Hepatocyte (in vitro differentiated cells): Measurements from ENCODE around the gene HACD2. TPM values are rescaled to one million over a fixed set of nuclear protein-coding genes. Genes with fewer than 3 reads are reported as not detected.

Experiments
- DNase-seq: peaks from one replicate; pipeline ENCODE4 v3.0.0-alpha.2; 2016; ENCODE audit warnings: low spot score
- H2AFZ ChIP-seq: fragments of 200-600 bp; sonication (generic); 2 replicates; pipeline ENCODE4 v1.6.0; 2016; ENCODE audit warnings: antibody characterized with exemption, mild to moderate bottlenecking
- H3K27ac ChIP-seq: fragments of 200-600 bp; sonication (generic); 2 replicates; pipeline ENCODE4 v1.5.1; 2016; ENCODE audit warnings: mild to moderate bottlenecking
- H3K27me3 ChIP-seq: fragments of 200-600 bp; sonication (generic); 2 replicates; pipeline ENCODE4 v1.6.1; 2016
- H3K36me3 ChIP-seq: fragments of 200-600 bp; sonication (generic); replicated peaks from 2 replicates; pipeline ENCODE4 v1.5.1; 2016; ENCODE audit warnings: low read depth; ENCODE audit not compliant: insufficient read depth
- H3K4me1 ChIP-seq: fragments of 200-600 bp; sonication (generic); 2 replicates; pipeline ENCODE4 v1.5.1; 2016; ENCODE audit warnings: mild to moderate bottlenecking, moderate library complexity; ENCODE audit not compliant: insufficient read depth
- H3K4me2 ChIP-seq: fragments of 200-600 bp; sonication (generic); 2 replicates; pipeline ENCODE4 v1.6.0; 2016
- H3K4me3 ChIP-seq: fragments of 200-600 bp; sonication (generic); 2 replicates; pipeline ENCODE4 v1.5.1; 2016; ENCODE audit warnings: mild to moderate bottlenecking
- H3K79me2 ChIP-seq: fragments of 200-600 bp; sonication (generic); 2 replicates; pipeline ENCODE4 v1.6.0; 2017; ENCODE audit warnings: mild to moderate bottlenecking
- H3K9me2 ChIP-seq: fragments of 200-600 bp; sonication (generic); replicated peaks from 2 replicates; pipeline ENCODE4 v1.6.0; 2017; ENCODE audit warnings: mild to moderate bottlenecking; ENCODE audit not compliant: insufficient read depth
- H3K9me3 ChIP-seq: fragments of 200-600 bp; sonication (generic); 2 replicates; pipeline ENCODE4 v1.5.1; 2016; ENCODE audit warnings: low read depth, mild to moderate bottlenecking
- H4K20me1 ChIP-seq: fragments of 200-600 bp; sonication (generic); 2 replicates; pipeline ENCODE4 v1.6.0; 2016; ENCODE audit warnings: mild to moderate bottlenecking; ENCODE audit not compliant: insufficient read depth, poor library complexity, severe bottlenecking
- CTCF ChIP-seq: fragments of 200-600 bp; sonication (generic); IDR thresholded peaks from 2 replicates; pipeline ENCODE4 v1.5.1; 2016; ENCODE audit warnings: antibody characterized with exemption, mild to moderate bottlenecking; ENCODE audit not compliant: poor library complexity
- EZH2 ChIP-seq: fragments of 200-600 bp; sonication (generic); IDR thresholded peaks from 2 replicates; pipeline ENCODE4 v1.6.1; 2016; ENCODE audit warnings: antibody characterized with exemption, mild to moderate bottlenecking, borderline replicate concordance
- EZH2phosphoT487 ChIP-seq: fragments of 200-600 bp; sonication (generic); IDR thresholded peaks from one replicate; pipeline ENCODE4 v1.6.1; 2018; ENCODE audit warnings: antibody characterized with exemption, mild to moderate bottlenecking, low read depth, moderate library complexity; ENCODE audit not compliant: unreplicated experiment, severe bottlenecking
- WGBS: methylation state at CpG from one replicate; pipeline ENCODE4 v1.1.6; 2016; ENCODE audit warnings: low lambda C conversion rate; ENCODE audit errors: missing lambda C conversion rate; 5-methylcytosine and 5-hydroxymethylcytosine counted together
- polyA plus RNA-seq: library from polyadenylated mRNA; unstranded; fragments of >200 nt; fragmentation: Nextera tagmentation; extraction: Ambion mirVana; gene quantifications from 2 replicates; pipeline ENCODE4 v1.2.1, GENCODE V29; 2016
- total RNA-seq: library from RNA; depleted of rRNA; stranded (reverse); fragments of >200 nt; gene quantifications from 2 replicates; pipeline ENCODE4 v1.2.3, GENCODE V29; 2014

The HACD2 gene
- 64.3 and 70.1 TPM in 2 replicates for total RNA-seq
- 26.5 and 31.8 TPM in 2 replicates for polyA plus RNA-seq

GRCh38 chr3:123584988-123585937, at the start of gene HACD2:
Gene HACD2, minus strand, starts transcription at chr3:123585053. Its CDS starts 26 bp downstream, at chr3:123585027.
- peak within 1 kb of the TSS; percentile 95 for H3K27ac ChIP-seq
- DNase-seq: peak; percentile 99
- peak within 1 kb of the TSS; percentile 64 for H3K4me3 ChIP-seq
- H3K27me3 ChIP-seq: no peaks in the 10 kb centered on the region
- peak within 1 kb of the TSS; percentile 89 for H3K4me2 ChIP-seq
- H3K36me3 ChIP-seq: no peaks in the 10 kb centered on the region
- 2% methylated on average over 41 of the region's 54 CpGs for WGBS
- H3K79me2 ChIP-seq: peaks cover 54% of the 10 kb centered on the region
- peak within 1 kb of the TSS; percentile 69 for H2AFZ ChIP-seq
- no peaks in the 10 kb centered on the region for H4K20me1 ChIP-seq
- H3K9me3 ChIP-seq: no peaks in the 10 kb centered on the region
- H3K4me1 ChIP-seq: peaks cover 10% of the 10 kb centered on the region
- TF ChIP-seq CTCF (no peak), EZH2phosphoT487 (no peak), EZH2 (no peak)
- H3K9me2 ChIP-seq: no peaks in the 10 kb centered on the region

- no peak overlapping the region for H3K4me3 ChIP-seq
- H3K27me3 ChIP-seq: no peaks in the 10 kb centered on the region
- H3K27ac ChIP-seq: no peak overlapping the region
- no peak for DNase-seq
- H3K9me3 ChIP-seq: no peaks in the 10 kb centered on the region
- H3K36me3 ChIP-seq: no peaks in the 10 kb centered on the region
- H3K4me2 ChIP-seq: no peak overlapping the region
- no peaks in the 10 kb centered on the region for H3K9me2 ChIP-seq
- no peaks in the 10 kb centered on the region for H3K79me2 ChIP-seq
- no peak overlapping the region for H2AFZ ChIP-seq
- H4K20me1 ChIP-seq: no peaks in the 10 kb centered on the region
- 73% methylated on average over 15 of the region's 15 CpGs for WGBS
- H3K4me1 ChIP-seq: peaks cover 24% of the 10 kb centered on the region
- TF ChIP-seq CTCF: no peak
- TF ChIP-seq EZH2: no peak
- TF ChIP-seq EZH2phosphoT487: no peak
Measured at GRCh38 chr3:123634149-123635051, 49.5 kb upstream of the HACD2 start.

- Histone ChIP-seq H3K4me1 (peaks cover 24% of the 10 kb centered on the region), H3K27ac (no peak overlapping the region), H2AFZ (no peak overlapping the region), H3K9me2 (no peaks in the 10 kb centered on the region), H3K4me3 (no peak overlapping the region), H3K79me2 (no peaks in the 10 kb centered on the region), H3K27me3 (no peaks in the 10 kb centered on the region), H3K9me3 (no peaks in the 10 kb centered on the region), H4K20me1 (no peaks in the 10 kb centered on the region), H3K36me3 (no peaks in the 10 kb centered on the region), H3K4me2 (no peak overlapping the region)
- 92% methylated on average over 2 of the region's 2 CpGs for WGBS
- TF ChIP-seq EZH2phosphoT487: no peak
- no peak for TF ChIP-seq CTCF
- TF ChIP-seq EZH2: no peak
- no peak for DNase-seq
Measured at GRCh38 chr3:123633530-123633929, 48.7 kb upstream of the HACD2 start.
